Fibroblast of mammary gland (primary cell): ENCODE measurements around the gene DCST1.

Experiments used
- DNase-seq: peaks from one replicate; pipeline ENCODE4 v3.0.0-alpha.2; 2010; ENCODE audit warnings: low read depth
- H3K4me3 ChIP-seq: 2 replicates; pipeline ENCODE4 v1.5.1; 2011; ENCODE audit warnings: low read depth, mild to moderate bottlenecking, low read length, moderate library complexity; ENCODE audit not compliant: control insufficient read depth
- CTCF ChIP-seq: conservative IDR thresholded peaks from 2 replicates; pipeline ENCODE4 v1.5.1; 2011; ENCODE audit warnings: low read depth, low read length, inconsistent platforms; ENCODE audit not compliant: control insufficient read depth, insufficient read depth

DCST1 gene

DNA sequence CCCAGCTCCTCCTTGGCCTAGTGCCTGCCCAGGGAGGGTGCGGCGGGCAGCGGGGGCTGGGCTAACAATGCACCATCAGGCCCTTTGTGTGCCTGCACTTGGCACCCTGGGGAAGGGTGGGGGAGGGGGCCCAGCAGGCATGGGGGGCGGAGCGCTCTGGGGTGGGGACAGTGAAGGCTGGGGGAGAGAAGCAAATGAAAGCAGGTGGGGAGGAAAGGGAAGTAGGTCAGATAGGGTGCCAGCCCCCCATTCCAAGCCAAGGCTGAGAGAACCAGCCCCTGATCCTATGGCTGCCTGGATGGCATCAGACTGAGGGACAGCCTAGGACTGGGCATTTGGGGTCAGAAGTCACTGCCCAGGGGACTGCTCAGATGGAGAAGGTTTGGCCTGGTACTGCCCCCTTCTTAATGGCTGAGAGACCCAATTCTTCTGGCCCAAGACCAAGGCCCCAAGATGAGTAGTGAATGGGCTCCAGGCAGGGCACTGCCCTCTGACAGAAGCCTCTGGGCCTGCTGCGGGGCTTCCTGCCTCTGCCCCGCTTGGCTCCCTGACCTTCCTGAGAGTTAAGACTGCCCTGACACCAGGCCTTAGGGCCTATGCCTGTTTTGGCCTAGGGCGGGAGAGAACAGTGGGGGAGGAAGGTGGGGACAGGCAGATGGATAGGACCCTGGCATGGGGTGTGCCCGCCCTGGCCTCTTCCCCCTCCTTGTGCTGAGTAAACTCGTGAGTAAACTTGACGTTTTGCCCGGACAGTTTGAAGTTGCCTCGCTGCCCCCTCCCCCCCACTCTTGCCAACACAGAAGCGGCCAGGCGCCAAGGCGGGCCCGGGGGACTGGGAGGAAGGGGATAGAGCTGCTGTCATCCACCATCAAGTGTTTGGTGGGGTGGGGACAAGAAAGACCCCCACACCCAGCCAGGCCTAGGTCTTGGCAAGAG lies 28.3 kb upstream of the DCST1 start:
- no peak overlapping the region for H3K4me3 ChIP-seq
- TF ChIP-seq CTCF, result no peak
- no peak for DNase-seq

- no peak for TF ChIP-seq CTCF
- DNase-seq, result no peak
- no peak overlapping the region for H3K4me3 ChIP-seq
These were observed 27.0 kb upstream of the DCST1 start for GRCh38 chr1:155006601-155007101.

DNA sequence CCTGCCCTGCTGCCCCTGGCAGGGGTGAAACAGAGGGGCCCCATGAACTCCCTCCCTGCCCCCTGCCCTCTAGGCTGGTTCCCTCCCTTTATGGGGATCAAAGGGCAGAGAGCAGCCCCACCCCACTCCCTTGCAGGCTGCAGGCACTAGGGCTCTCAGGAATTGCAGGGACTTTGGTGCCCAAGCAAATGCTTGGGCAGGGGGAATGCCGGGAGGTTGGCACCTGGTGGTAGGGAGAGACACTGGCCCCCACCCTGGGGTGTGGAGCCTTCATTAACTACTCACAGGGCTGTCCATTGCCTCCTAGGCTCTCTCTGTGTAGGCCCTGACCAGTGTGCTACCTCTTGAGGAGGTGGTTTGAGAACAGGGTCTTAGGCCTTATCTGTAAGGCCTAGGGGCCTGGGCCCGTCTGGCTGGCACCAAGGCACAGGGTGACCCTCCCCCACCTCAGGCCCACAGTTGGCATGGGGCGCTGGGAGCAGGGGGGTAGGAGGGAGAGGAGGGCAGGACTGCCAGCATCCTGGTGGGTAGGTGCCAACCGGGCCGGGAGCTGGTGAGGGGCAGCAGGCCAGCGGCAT lies 26.3 kb upstream of the DCST1 start:
- no peak for TF ChIP-seq CTCF
- H3K4me3 ChIP-seq, result no peak overlapping the region
- DNase-seq, result no peak

DNA sequence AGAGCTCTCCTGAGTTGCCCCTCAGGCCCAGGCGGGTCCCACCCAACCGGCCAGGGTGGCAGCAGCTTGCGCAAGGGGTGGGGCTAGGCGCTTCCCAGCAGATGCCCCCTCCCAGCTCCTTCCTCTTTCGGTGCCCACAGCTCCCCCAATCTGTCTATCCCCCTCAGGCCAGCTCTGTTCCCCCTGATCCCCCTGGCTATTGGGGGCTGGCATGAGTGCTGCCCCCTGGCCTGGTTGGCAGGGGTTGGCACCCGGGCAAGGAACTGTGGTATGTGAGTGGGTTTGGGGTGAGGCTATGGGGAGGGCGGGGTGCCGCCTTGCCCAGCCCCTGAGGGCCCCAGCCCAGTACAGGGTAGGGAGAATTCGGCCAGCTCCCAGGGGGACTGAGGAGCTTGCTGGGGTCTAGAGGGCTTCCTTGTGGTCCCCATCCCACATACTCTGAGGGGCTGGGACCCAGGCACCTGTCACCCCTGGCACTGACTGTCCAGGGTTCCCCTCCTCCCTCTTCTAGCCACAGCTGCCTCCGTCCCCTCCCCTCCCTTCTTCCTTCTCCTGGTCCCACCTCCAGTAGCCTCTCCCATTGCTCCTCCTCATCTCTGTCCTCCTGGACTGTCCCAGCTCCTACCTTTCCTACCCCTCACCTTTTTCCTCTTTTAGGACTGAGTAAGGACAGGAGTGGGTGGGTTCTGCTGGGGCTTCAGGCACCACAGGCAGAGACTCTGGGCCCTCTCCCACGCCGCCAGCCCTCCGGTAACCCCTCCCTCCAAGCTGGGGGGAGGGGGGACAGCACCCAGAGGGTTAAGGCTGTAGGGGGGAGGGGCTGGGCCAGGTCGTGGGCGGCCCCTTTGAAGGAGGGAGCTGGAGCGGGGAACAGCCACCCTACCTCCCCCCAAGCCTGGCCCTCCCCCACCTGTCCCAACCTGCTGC lies 25.3 kb upstream of the DCST1 start:
- no peak for TF ChIP-seq CTCF
- DNase-seq, result no peak
- H3K4me3 ChIP-seq, result no peak overlapping the region

DNA sequence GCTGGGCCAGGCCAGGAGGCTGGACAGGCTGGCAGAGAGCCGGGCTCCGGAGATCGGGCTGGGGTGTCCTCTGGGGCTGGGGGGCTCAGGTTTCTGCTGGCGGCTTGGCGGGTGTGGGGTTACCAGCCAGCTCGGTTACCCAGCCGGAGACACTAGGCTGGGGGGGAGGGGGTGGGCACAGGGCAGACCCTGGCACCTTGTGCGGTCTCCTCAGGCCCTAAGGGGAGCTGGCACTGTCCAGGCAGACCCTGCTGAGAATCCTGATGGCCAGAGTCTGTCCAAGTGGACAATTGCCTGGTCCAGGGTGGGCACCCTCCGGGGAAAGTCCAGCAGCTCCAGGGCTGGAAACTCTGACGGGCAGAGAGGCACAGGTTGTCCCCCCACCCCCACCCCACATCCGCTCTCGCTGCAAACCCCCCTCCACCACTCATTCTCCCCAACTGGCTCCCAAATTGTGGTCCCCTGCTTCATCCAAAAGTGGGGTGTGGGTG lies 24.4 kb upstream of the DCST1 start:
- DNase-seq, result no peak
- H3K4me3 ChIP-seq, result no peak overlapping the region
- no peak for TF ChIP-seq CTCF

- TF ChIP-seq CTCF, result no peak
- no peak for DNase-seq
- H3K4me3 ChIP-seq, result no peak overlapping the region
These were observed 23.9 kb upstream of the DCST1 start for GRCh38 chr1:155009742-155010141.
